Measurements from ENCODE around the gene MAML3. TPM values are rescaled to one million over a fixed set of nuclear protein-coding genes. Genes with fewer than 3 reads are reported as not detected.
A peak's percentile ranks its signal among the peaks of the same experiment; 100 is the strongest.

The MAML3 gene
- total and polyA plus RNA-seq, 2 experiments from 2014 or later, result 1.7 to 6.5 TPM

GRCh38 chr4:140070366-140070765 is 83.6 kb downstream of the MAML3 start (continued):
- TF ChIP-seq ZNF462 (CRISPR knock-in tag; IDR thresholded peaks at IDR 0.05) (no peak), JUNB (IDR thresholded peaks at IDR 0.05; ENCODE audit: unreplicated experiment) (no peak)

- H3K4me3 ChIP-seq, result no peak overlapping the region
- DNase-seq (ENCODE audit: low spot score), result no peak
- TF ChIP-seq JUNB (IDR thresholded peaks at IDR 0.05; ENCODE audit: unreplicated experiment) (no peak), POLR2AphosphoS5 (IDR thresholded peaks at IDR 0.05; ENCODE audit: low read depth) (no peak), EZH2phosphoT487 (IDR thresholded peaks at IDR 0.05; ENCODE audit: unreplicated experiment) (no peak)
- H3K9me2 ChIP-seq (ENCODE audit: insufficient read depth), result no peaks in the 10 kb centered on the region
- H3K4me1 ChIP-seq (ENCODE audit: insufficient read depth), result peaks cover 12% of the 10 kb centered on the region
- Mint-ChIP-seq H3K9me3 (no peaks in the 10 kb centered on the region), H3K4me1 (peaks cover 16% of the 10 kb centered on the region), H3K36me3 (ENCODE audit: low read depth) (peaks cover 4% of the 10 kb centered on the region; the same call in 1 of the 3 replicates), H3K27me3 (ENCODE audit: insufficient read depth, low read depth, poor library complexity) (no peaks in the 10 kb centered on the region), H3K4me3 (no peak overlapping the region), H3K27ac (no peak overlapping the region)
- no peaks in the 10 kb centered on the region; the same call in 1 of the 2 replicates for H4K20me1 ChIP-seq (replicated peaks; ENCODE audit: insufficient read depth)
- H3K79me2 ChIP-seq (replicated peaks; ENCODE audit: insufficient read depth), result no peaks in the 10 kb centered on the region
- H3K27ac ChIP-seq (ENCODE audit: low read depth), result no peak overlapping the region
- no peaks in the 10 kb centered on the region for H3K27me3 ChIP-seq (ENCODE audit: insufficient read depth)
- H3K4me2 ChIP-seq, result no peak overlapping the region
- H3K36me3 ChIP-seq (ENCODE audit: insufficient read depth), result no peaks in the 10 kb centered on the region
- ATAC-seq, result no peak
- H2AFZ ChIP-seq, result no peak overlapping the region
- H3F3A ChIP-seq (replicated peaks; ENCODE audit: low read depth), result no peaks in the 10 kb centered on the region
Measured at GRCh38 chr4:140069066-140069465, 84.9 kb downstream of the MAML3 start.

GRCh38 chr4:140068271-140068670 is 85.7 kb downstream of the MAML3 start:
- ATAC-seq (peak; percentile 56), DNase-seq (ENCODE audit: low spot score) (no peak)
- Mint-ChIP-seq H3K27me3 (ENCODE audit: insufficient read depth, low read depth, poor library complexity) (no peaks in the 10 kb centered on the region), H3K27ac (no peak overlapping the region), H3K4me1 (peaks cover 16% of the 10 kb centered on the region), H3K9me3 (no peaks in the 10 kb centered on the region), H3K36me3 (ENCODE audit: low read depth) (peaks cover under 1% of the 10 kb centered on the region; the same call in 1 of the 3 replicates), H3K4me3 (no peak overlapping the region)
- Histone ChIP-seq H3K4me3 (no peak overlapping the region), H3K79me2 (replicated peaks; ENCODE audit: insufficient read depth) (no peaks in the 10 kb centered on the region), H3K4me1 (ENCODE audit: insufficient read depth) (peaks cover 12% of the 10 kb centered on the region), H3K27ac (ENCODE audit: low read depth) (no peak overlapping the region), H3K36me3 (ENCODE audit: insufficient read depth) (no peaks in the 10 kb centered on the region), H2AFZ (no peak overlapping the region), H3K27me3 (ENCODE audit: insufficient read depth) (no peaks in the 10 kb centered on the region), H3K4me2 (0 out of 2 replicates have a peak overlapping the region, but pooled peaks have one; percentile 9), H4K20me1 (replicated peaks; ENCODE audit: insufficient read depth) (no peaks in the 10 kb centered on the region; the same call in 1 of the 2 replicates), H3F3A (replicated peaks; ENCODE audit: low read depth) (no peaks in the 10 kb centered on the region), H3K9me2 (ENCODE audit: insufficient read depth) (no peaks in the 10 kb centered on the region)
- TF ChIP-seq EZH2 (IDR thresholded peaks at IDR 0.05; ENCODE audit: low read depth, unreplicated experiment), result no peak
